T-helper 1 cell treated with Interleukin-12 subunit alpha and Interleukin-12 subunit beta and Interleukin-4 antibody, amounts not matched to agents 30 μg/mL and 1 μg/mL, for 36 hours (primary cell): Measurements from ENCODE around the gene BOD1L1.
A peak's percentile ranks its signal among the peaks of the same experiment; 100 is the strongest.

Source experiments
- H3K27ac Mint-ChIP-seq: one replicate; pipeline ENCODE4 v1.8.0; 2021; ENCODE audit warnings: mild to moderate bottlenecking, mixed read lengths
- H3K27me3 Mint-ChIP-seq: one replicate; pipeline ENCODE4 v1.8.0; 2021; ENCODE audit warnings: low read depth, mixed read lengths
- H3K36me3 Mint-ChIP-seq: one replicate; pipeline ENCODE4 v1.8.0; 2021; ENCODE audit warnings: low read depth, mixed read lengths
- H3K4me1 Mint-ChIP-seq: one replicate; pipeline ENCODE4 v1.8.0; 2021; ENCODE audit warnings: low read depth, mixed read lengths
- H3K4me3 Mint-ChIP-seq: one replicate; pipeline ENCODE4 v1.8.0; 2021; ENCODE audit warnings: mild to moderate bottlenecking, moderate library complexity, mixed read lengths
- H3K9me3 Mint-ChIP-seq: one replicate; pipeline ENCODE4 v1.8.0; 2021; ENCODE audit warnings: mixed read lengths

Gene BOD1L1

DNA sequence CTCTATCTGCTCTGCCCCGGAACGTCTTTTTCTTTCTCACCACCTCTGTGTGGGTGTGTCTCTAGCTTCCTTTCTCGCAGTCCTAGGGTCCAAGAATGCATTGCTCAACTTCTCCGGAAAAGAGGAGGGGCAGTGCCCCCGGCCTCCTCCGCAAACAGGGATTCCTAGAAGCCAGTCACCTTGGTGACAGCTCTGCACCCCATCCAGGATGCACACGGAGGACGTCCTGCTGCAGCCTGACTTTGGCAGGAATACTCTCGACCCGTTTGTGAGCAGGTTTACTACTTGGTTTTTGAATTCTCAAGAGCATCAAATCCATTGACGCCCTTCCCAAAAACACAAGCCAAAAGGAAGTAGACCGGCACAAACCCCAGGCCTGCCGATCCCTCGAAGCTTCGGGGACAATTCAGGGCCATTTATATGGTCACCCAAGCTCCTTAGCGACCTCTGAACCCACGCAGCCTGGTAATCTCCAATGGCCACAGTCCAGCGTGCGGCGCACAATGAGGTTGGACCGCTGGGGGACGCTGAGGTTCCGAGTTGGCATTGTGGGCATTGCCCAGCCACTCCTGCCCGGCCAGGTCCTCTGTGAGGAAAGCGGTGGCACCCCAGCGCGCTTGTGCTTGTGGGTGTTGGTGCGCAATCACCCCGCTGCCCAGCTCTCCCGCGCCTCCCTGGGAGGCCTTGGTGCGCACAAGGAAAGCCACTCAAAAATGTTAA, 93.0 kb downstream of the BOD1L1 start:
- peaks cover 97% of the 10 kb centered on the region for H3K27me3 Mint-ChIP-seq
- H3K27ac Mint-ChIP-seq, result peak overlapping the region; percentile 52
- H3K9me3 Mint-ChIP-seq, result peaks cover 16% of the 10 kb centered on the region
- H3K36me3 Mint-ChIP-seq, result no peaks in the 10 kb centered on the region
- H3K4me3 Mint-ChIP-seq, result no peak overlapping the region
- H3K4me1 Mint-ChIP-seq, result peaks cover 4% of the 10 kb centered on the region

GRCh38 chr4:13533670-13534343, 93.7 kb downstream of the BOD1L1 start:
- no peak overlapping the region for H3K4me3 Mint-ChIP-seq
- peaks cover 97% of the 10 kb centered on the region for H3K27me3 Mint-ChIP-seq
- H3K27ac Mint-ChIP-seq, result peak overlapping the region; percentile 52

GRCh38 chr4:13531625-13531998, 95.9 kb downstream of the BOD1L1 start:
- H3K4me3 Mint-ChIP-seq, result no peak overlapping the region
- H3K27me3 Mint-ChIP-seq, result peaks cover 92% of the 10 kb centered on the region
- peaks cover 5% of the 10 kb centered on the region for H3K9me3 Mint-ChIP-seq
- peaks cover 4% of the 10 kb centered on the region for H3K4me1 Mint-ChIP-seq
- peaks cover 2% of the 10 kb centered on the region for H3K36me3 Mint-ChIP-seq
- no peak overlapping the region for H3K27ac Mint-ChIP-seq

More at GRCh38 chr4:13533670-13534343, 93.7 kb downstream of the BOD1L1 start:
- peaks cover 16% of the 10 kb centered on the region for H3K9me3 Mint-ChIP-seq
- peaks cover 1% of the 10 kb centered on the region for H3K36me3 Mint-ChIP-seq
- H3K4me1 Mint-ChIP-seq, result peaks cover 6% of the 10 kb centered on the region

GRCh38 chr4:13530823-13531624, 96.5 kb downstream of the BOD1L1 start:
- H3K27ac Mint-ChIP-seq, result peak overlapping the region; percentile 41
- no peaks in the 10 kb centered on the region for H3K9me3 Mint-ChIP-seq
- peaks cover 4% of the 10 kb centered on the region for H3K4me1 Mint-ChIP-seq
- peaks cover 2% of the 10 kb centered on the region for H3K36me3 Mint-ChIP-seq
- no peak overlapping the region for H3K4me3 Mint-ChIP-seq
- H3K27me3 Mint-ChIP-seq, result peaks cover 92% of the 10 kb centered on the region

DNA sequence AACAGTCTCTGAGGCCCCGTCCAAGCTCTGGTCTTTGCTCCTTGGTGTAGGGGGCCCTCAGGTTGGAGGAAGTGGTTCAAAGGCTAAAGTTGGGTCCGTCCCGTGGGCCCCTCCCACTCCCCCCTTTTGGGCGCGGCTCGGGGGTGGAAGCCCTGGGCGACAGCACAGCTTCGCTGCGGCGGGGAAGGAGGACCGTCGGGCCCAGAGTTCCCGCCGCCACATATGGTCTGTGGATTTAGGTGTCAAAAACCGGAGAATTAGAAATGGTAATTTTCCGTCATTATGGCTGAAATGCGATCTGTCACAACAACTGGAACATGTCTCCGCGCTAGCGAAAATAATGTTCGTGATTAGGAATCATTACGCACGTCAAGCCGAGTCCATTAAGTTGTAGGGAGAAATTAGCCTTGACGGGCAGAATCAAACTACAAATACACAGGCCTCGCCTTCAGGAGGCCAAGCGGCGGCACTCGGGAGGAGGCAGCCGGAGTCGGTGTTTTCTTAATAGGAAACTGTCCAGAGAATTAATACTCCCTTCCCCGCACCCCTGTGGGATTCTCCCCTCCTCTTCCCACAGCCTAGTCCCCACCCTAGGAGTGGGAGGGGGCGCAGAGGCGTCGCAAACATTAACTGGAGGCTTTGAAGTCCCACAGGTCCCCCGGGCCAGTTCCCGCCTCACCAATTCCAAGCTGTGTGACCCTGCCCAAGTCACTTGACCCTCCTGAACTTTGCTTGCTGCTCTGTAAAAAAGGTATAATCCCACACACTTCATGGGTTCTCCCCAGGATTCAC, 98.2 kb downstream of the BOD1L1 start:
- Mint-ChIP-seq H3K27ac (no peak overlapping the region), H3K36me3 (peaks cover 2% of the 10 kb centered on the region), H3K4me1 (peaks cover 4% of the 10 kb centered on the region), H3K4me3 (no peak overlapping the region), H3K9me3 (no peaks in the 10 kb centered on the region), H3K27me3 (peaks cover 94% of the 10 kb centered on the region)

- Mint-ChIP-seq H3K4me1 (peaks cover 4% of the 10 kb centered on the region), H3K36me3 (peaks cover 2% of the 10 kb centered on the region), H3K27ac (peak overlapping the region; percentile 26), H3K4me3 (no peak overlapping the region), H3K27me3 (peaks cover 94% of the 10 kb centered on the region), H3K9me3 (no peaks in the 10 kb centered on the region)
These were observed 98.8 kb downstream of the BOD1L1 start for GRCh38 chr4:13528821-13529127.

DNA sequence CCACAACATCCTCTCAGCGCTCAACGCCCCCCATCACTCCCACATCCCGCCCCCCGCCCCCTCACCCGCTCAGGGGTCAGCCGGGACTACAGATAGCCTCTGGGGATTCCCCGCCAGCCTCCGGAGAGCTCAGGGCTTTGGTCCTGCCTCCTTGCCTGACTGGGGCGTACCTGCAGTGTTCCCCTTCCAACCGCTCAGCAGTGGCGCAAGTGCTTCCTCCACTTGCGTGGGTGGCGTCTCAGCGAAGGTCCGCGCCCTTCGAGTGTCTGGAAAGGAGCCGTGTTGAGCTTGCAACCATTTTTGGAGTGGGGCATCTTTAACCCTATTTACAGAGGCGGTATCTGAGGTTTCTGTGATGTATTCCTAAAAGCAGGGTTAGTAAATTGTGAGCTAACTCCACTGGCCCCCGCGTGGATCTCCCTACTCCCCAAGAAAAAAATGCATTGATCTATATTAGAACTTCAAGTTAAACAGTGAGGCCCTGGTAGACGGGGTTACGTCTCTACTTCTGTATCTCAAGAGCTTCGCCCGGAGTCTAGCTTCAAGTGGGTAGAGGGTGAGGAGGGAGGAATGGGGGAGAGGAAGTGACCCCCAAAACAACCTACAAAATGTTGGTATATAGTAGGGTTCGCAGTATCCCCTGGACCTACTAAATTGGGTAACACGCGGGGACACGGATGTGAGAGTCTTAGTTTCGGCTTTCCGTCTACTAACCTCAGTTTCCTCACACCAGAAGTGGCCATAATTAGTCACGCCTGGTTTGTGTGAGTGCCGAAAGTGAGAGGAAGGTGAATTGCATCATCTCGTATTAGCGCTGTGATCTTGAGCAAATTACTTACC, 99.3 kb downstream of the BOD1L1 start:
- Mint-ChIP-seq H3K4me3 (no peak overlapping the region), H3K27ac (peak overlapping the region; percentile 26), H3K4me1 (peaks cover 4% of the 10 kb centered on the region), H3K27me3 (peaks cover 91% of the 10 kb centered on the region), H3K36me3 (peaks cover 2% of the 10 kb centered on the region), H3K9me3 (no peaks in the 10 kb centered on the region)

DNA sequence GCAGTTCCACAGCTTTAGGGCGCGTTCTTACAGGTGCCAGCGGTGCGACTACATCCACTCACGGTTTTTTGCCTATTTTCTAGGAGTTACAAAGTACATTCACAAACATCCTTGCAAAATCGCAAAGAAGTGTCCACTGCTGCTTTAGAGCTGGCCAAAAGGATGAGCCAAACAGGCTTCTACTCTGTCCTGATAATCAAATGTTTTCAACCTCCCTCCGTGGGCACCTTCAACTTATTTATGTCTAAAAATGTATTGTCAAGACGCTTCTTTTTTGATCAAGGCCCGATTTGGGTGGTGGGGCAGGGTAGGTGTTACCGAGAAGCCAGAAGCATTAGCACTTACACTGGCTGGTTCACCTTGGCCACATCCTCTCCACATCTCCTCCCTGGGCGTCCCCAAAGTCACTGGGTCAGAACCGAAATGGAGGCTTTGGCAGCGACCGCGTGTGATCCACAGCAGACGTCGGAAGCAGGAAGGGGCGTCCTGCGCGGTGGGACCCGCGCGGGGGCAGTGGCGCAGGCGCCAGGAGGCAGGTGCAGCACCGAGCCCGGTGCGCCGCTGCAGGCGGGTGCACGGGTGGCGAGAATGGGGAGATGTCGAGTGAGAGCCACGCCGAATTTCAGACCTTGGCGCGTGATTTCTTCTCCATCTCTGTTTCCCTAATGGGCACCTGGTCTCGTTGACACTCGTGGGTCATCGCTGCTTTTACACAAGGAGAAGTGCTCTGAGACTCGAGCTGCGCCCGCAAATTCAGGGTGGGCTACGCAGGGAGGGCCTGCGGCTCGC, 100.1 kb downstream of the BOD1L1 start:
- H3K4me3 Mint-ChIP-seq, result no peak overlapping the region
- peaks cover 92% of the 10 kb centered on the region for H3K27me3 Mint-ChIP-seq
- H3K9me3 Mint-ChIP-seq, result no peaks in the 10 kb centered on the region
- peaks cover 2% of the 10 kb centered on the region for H3K36me3 Mint-ChIP-seq
- H3K27ac Mint-ChIP-seq, result peak overlapping the region; percentile 31
- H3K4me1 Mint-ChIP-seq, result peaks cover 4% of the 10 kb centered on the region

- Mint-ChIP-seq H3K9me3 (no peaks in the 10 kb centered on the region), H3K36me3 (peaks cover 2% of the 10 kb centered on the region), H3K4me3 (no peak overlapping the region), H3K4me1 (peaks cover 4% of the 10 kb centered on the region), H3K27ac (no peak overlapping the region), H3K27me3 (peaks cover 93% of the 10 kb centered on the region)
These were observed 100.9 kb downstream of the BOD1L1 start for GRCh38 chr4:13526658-13527057.

DNA sequence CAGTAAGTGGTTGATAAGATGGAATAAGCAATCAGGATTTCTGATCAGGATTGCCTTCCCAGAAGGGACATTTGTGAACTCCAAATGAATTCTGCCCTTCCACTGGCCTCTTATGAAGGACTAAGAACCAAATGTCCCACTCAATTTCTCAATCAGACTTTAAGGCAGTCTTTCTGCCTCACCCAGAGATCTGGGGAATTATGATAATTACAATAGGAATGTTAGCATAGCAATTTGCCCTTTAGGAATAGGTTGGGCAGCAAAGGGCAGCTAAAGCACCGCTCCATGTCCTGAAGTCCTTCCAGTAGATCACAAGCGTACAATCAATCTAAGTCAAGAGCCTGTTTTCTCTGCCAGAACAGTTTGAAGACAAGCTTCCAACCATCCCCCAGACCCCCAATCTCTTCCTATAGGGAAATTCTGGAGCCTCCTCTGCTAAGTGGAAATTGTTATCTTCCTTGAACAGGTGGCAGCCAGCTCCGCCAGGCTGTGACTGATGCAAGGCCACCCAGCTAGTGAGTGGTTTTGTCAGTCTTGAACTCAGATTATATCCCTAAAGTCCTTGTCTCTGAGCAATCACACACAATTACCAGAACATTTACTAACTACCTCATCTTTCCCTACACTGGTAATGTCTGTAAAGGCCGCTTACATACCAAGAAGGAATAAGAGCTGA, 101.8 kb downstream of the BOD1L1 start:
- Mint-ChIP-seq H3K36me3 (peaks cover 2% of the 10 kb centered on the region), H3K4me1 (peaks cover 4% of the 10 kb centered on the region), H3K4me3 (no peak overlapping the region), H3K27ac (no peak overlapping the region), H3K9me3 (no peaks in the 10 kb centered on the region), H3K27me3 (peaks cover 89% of the 10 kb centered on the region)

- no peak overlapping the region for H3K27ac Mint-ChIP-seq
- no peak overlapping the region for H3K4me3 Mint-ChIP-seq
- no peaks in the 10 kb centered on the region for H3K9me3 Mint-ChIP-seq
- H3K4me1 Mint-ChIP-seq, result peaks cover 4% of the 10 kb centered on the region
- H3K36me3 Mint-ChIP-seq, result peaks cover 2% of the 10 kb centered on the region
- H3K27me3 Mint-ChIP-seq, result peaks cover 82% of the 10 kb centered on the region
These were observed 102.9 kb downstream of the BOD1L1 start for GRCh38 chr4:13524504-13525243.
